ENCODE data around the gene C1QTNF6.
A peak's percentile ranks its signal among the peaks of the same experiment; 100 is the strongest.
"Not testable (repeated sequence)": the region's sequence is repeated elsewhere in the genome, so short reads cannot be mapped to it uniquely, and the experiment has no call there.

Gene C1QTNF6
- 2.0 to 42.5 (median 11.4) reads per million in 9 experiments for total RNA-seq

DNA sequence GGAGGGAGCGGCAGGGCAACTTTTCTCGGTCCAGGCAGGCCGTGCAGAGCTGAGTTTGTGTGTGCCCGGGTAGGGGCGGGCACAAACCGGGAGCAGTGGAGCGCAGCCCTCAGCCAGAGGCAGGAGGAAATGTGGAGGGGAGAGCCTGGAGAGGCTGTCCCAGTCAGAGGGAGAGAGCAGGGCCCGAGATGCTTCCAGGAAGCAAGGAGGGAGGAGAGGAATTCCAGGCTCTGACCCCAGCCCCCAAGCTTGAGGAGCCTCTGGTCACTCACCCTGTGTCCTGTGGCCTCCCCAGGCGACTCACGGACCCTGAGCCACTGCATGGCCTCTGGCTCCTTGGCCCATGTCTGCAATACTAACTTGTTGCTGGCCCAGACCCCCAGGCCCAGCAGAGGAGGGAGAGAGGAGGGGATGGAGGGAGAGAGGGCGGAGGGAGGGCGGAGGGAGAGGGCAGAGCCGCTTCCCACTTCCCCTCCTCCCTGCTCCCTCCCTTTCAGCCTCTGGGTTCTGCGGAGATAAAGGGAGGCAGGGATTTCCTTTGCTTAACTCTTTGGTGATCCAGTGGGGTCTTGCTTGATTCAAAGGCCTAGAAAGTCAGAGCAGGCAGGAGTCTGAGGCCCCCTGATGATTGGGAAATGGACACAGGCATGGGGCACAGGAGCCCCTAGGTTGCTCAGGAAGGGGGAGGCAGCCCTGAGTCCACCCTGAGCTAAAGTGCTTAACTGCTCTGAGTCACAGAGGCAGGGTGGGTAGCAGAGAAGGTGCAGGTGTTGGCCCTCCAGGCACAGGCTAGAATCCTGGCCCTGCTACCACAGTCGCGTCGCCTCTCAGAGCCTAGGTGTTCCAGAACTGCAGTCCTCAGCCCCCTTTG, at the start of gene C1QTNF6:
TSS of gene C1QTNF6 (minus strand) at position 357 of the 871 bp plus-strand sequence. CDS start at position 323, 34 bp downstream.
- H3K9me3 Mint-ChIP-seq, result no peaks in the 10 kb centered on the region
- peak within 1 kb of the TSS; percentile 64 for H3K4me3 Mint-ChIP-seq
- DNase-seq, result no peak
- H3K36me3 Mint-ChIP-seq (ENCODE audit: insufficient read depth), result no peaks in the 10 kb centered on the region
- no peaks in the 10 kb centered on the region for H3K27me3 Mint-ChIP-seq
- peaks cover 45 to 53% of the 10 kb centered on the region in 2 donors for H3K4me1 Mint-ChIP-seq (ENCODE audit: low read depth in 2 of 2)
- peak within 1 kb of the TSS; percentile 80 to 81 for H3K27ac Mint-ChIP-seq
- ATAC-seq (replicated peaks), result no peak

DNA sequence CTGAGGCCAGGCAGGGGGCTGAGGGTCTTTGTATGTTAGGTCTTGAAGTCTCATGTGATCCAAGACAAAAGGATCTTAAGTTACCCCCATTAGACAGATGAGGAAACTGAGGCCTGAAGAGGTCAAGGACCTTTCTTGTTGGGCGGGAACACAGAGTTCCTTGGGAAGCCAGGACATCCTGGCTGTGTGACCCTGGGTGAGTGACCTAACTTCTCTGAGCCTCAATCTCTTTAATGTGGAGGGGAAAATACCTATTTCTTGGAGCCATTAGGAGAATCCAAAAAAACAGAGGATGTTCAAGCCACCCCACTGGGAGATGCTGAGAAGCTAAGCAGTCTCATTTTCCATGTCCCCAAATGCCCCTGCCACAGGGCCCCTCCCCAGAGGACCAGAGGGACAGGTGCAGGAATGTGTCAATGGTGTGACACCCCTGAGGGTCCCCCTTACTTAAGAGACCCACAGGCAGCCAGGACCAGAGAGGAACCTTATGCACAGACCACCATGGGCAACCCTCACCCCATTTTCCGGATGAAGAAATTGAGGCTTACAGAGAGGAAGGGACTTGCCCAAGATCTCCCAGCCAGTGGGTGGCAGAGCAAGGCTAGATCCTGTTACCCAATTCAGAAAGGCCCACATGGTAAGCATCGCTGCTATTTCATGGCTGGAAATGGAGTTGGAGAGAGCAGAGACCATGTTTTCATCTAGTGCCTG, 48.0 kb upstream of the C1QTNF6 start:
- Mint-ChIP-seq H3K27ac (peak overlapping the region; percentile 93 to 96), H3K4me1 (ENCODE audit: low read depth in 2 of 2) (peaks cover 92% of the 10 kb centered on the region in 2 donors), H3K9me3 (no peaks in the 10 kb centered on the region), H3K36me3 (ENCODE audit: insufficient read depth) (peaks cover 90% of the 10 kb centered on the region), H3K27me3 (no peaks in the 10 kb centered on the region), H3K4me3 (peak overlapping the region; percentile 88 to 98)
- DNase-seq (no peak), ATAC-seq (replicated peaks) (no peak)

DNA sequence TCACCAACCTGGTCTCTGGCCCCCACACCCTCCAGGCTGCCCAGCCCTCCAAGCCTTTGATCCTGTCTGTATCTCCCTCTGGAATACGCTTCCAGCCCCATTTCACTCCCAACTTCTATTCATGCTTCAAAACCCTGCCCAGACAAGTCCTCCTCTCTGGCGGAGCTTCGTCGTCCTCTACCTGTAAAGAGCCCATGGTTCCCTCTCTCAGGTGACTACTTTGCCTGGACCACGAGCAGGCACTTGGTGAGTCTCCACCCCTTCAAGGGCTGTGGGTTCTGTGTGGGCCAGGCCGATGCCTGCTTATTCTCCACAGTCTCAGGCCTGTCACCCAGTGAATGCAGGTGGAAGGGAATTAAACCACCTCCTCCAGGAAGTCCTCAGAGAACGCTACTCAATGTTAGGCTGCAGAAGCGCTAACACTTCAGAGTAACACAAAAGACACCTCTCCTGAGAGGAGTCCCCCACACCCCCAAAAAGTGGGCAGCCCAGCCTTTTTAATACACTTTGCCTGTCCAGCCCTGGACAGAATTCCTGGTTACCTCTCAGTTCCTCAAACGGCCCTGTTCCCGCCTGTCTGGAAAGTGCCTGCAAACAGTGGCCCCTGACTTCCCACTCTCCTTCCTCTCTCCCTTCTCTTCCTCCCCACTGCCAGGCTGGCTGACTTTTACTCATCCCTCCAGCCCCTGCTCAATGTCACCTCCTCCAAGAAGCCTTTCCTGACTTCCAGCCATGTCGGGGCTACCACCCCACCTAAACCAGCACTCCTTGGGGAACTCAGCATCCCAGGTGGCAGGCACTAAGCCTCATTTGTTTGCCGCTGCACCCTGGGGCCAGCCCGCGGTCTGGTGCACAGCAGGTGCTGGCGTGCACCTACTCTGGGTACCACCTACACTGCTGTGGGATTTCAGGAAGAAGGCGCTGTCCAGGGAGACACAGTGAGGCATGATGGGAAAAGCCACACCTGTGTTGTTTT, 47.0 kb upstream of the C1QTNF6 start:
- ATAC-seq (replicated peaks), result no peak
- no peaks in the 10 kb centered on the region for H3K9me3 Mint-ChIP-seq
- peak overlapping the region; percentile 88 to 98 for H3K4me3 Mint-ChIP-seq
- peaks cover 90% of the 10 kb centered on the region for H3K36me3 Mint-ChIP-seq (ENCODE audit: insufficient read depth)
- peaks cover 91 to 92% of the 10 kb centered on the region in 2 donors for H3K4me1 Mint-ChIP-seq (ENCODE audit: low read depth in 2 of 2)
- peak overlapping the region; percentile 93 to 96 for H3K27ac Mint-ChIP-seq
- no peak for DNase-seq
- no peaks in the 10 kb centered on the region for H3K27me3 Mint-ChIP-seq

DNA sequence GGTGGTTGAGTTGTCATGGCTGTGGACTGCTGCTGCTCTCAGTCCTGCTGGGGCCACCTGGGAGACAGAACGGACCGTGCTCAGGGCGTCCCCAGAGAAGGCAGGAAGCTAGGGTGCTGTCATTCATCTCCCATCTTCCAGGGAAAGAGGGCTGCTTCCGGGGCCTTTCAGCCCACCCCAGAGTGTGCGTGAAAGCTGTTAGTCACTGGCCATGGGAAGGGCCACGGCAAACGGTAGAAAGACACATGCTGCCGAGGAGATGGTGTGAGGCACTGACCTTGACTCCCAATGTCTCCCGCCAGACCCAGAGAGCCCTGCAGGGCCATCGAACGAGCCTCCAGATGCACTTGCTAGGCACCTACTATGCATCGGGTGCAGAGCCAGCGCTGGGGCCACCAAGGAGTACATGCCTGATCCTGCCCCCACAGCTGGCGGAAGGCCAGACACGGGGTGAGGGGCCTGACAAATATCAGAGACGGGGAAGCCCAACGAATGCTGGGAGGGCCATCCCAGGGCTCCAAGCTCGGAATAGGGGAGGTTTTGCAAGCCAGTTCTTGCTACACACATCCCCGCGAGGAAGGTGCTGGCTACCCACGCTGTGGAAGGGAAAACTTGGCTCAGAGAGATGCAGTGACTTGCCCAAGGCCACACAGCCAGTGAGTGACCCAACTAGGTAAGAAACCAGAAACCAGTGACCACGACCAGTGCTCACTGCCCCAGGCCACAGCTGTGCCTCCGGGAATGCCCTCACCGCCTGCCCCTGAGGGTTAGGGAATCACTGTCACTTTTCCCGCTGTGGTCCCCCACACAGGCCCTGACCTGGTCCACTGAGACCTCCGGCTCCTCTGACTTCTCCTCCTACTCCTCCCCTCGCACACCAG, 45.9 kb upstream of the C1QTNF6 start:
- Mint-ChIP-seq H3K9me3 (no peaks in the 10 kb centered on the region), H3K4me3 (peak overlapping the region; percentile 88 to 98), H3K4me1 (ENCODE audit: low read depth in 2 of 2) (peaks cover 92 to 93% of the 10 kb centered on the region in 2 donors), H3K27me3 (no peaks in the 10 kb centered on the region), H3K36me3 (ENCODE audit: insufficient read depth) (peaks cover 91% of the 10 kb centered on the region), H3K27ac (peak overlapping the region; percentile 93 to 96)
- DNase-seq (no peak), ATAC-seq (replicated peaks) (no peak)

DNA sequence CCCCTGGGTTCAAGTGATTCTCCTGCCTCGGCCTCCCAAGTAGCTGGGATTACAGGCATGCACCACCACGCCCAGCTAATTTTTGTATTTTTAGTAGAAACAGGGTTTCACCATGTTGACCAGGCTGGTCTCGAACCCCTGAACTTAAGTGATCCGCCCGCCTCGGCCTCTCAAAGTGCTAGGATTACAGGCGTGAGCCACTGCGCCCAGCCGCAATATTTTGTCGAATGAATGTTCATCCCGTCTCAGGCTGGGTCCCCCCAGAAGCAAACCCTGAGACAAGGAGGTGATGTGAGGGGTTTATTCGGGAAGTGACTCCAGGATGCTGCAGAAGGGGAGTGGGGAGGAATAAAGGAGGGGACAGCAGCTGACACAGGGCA, 45.3 kb upstream of the C1QTNF6 start:
- H3K27ac Mint-ChIP-seq, result peak overlapping the region; percentile 62 to 93
- H3K36me3 Mint-ChIP-seq (ENCODE audit: insufficient read depth), result peaks cover 91% of the 10 kb centered on the region
- not testable (repeated sequence) for H3K27me3 Mint-ChIP-seq; ATAC-seq (replicated peaks); H3K9me3 Mint-ChIP-seq; DNase-seq
- H3K4me1 Mint-ChIP-seq (ENCODE audit: low read depth in 2 of 2), result peaks cover 92 to 93% of the 10 kb centered on the region in 2 donors
- H3K4me3 Mint-ChIP-seq, result peak overlapping the region; percentile 88 to 98

DNA sequence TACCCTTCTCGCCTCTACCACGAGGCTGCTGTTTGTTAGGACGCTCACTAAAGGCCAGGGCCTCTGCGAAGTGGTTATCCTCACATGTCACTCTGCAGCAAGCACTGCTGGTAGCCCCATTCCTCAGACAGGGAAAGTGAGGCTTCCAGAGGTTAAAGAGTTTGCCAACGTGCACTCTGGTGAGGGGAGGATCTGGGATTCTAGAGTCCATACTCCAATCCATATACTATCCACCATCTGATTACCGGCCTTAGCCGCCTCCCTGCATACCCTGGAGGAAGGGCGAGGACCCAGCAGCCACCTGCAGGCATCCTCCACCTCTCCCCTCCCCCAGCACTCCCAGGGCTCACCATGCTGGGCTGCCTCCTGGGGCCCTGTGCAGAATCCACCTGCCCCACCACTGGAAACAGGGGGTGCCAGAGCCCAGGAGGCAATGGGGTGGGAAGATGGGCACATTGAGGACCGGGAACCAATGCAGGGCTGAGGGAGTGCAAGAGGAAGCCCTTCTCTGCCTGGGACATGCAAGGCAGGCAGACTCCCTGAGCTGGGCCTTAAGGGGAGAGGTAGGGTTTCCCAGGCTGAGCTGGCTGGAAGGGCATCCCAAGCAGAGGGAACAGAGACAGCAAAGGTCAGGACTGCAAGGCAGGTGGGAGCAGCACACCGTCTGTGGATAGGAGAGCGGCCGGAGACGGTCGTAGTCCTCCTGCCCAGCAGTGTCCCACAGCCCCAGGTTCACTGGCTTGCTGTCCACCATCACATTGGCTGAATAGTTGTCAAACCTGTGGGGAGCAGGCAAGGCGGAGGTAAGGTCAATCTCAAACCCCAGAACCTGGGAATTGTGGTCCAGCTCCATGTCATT, 44.3 kb upstream of the C1QTNF6 start:
- no peaks in the 10 kb centered on the region for H3K9me3 Mint-ChIP-seq
- H3K36me3 Mint-ChIP-seq (ENCODE audit: insufficient read depth), result peaks cover 88% of the 10 kb centered on the region
- no peaks in the 10 kb centered on the region for H3K27me3 Mint-ChIP-seq
- peaks cover 87 to 89% of the 10 kb centered on the region in 2 donors for H3K4me1 Mint-ChIP-seq (ENCODE audit: low read depth in 2 of 2)
- ATAC-seq (replicated peaks), result no peak
- H3K4me3 Mint-ChIP-seq, result peak overlapping the region; percentile 82 to 83
- no peak for DNase-seq
- H3K27ac Mint-ChIP-seq, result peak overlapping the region; percentile 98 to 99

DNA sequence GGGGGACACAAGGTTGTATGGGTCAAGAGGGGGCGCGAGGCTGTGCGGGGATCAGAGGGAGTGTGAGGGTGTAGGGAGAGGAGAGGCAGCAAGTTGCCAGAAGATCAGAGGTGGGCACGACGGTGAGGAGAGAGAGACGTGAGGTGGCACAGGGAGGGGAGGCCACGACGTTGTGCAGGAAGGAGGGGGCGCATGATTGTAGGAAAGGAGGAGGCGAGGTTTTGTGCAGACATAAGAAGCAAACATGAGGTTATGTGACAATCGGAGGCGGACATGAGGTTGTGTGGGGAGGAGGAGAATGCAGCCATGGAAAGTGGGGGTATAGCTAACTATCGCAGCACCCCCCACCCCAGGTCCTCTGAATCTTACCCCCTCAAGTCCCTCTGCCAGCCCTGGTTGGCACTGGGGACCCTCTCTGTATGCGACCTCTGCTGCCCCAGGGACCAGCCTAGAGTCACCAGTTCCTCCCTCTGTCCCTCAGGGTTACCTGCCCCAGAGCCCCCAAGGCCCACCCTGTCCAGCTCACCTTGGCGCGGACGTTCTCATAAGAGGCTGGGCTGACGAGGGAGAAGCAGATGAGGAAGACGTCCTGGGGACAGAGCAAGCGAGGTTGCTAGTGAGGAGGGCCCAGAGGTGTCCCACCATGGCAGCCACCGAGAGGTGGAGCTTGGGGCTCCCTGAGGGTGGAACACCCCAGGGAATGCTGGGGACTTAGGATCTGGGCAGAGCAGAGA, 43.5 kb upstream of the C1QTNF6 start:
- Mint-ChIP-seq H3K36me3 (ENCODE audit: insufficient read depth) (peaks cover 81% of the 10 kb centered on the region), H3K9me3 (no peaks in the 10 kb centered on the region), H3K4me1 (ENCODE audit: low read depth in 2 of 2) (peaks cover 80 to 83% of the 10 kb centered on the region in 2 donors), H3K27me3 (no peaks in the 10 kb centered on the region), H3K27ac (peak overlapping the region; percentile 98 to 99), H3K4me3 (peak overlapping the region; percentile 82 to 83)
- ATAC-seq (replicated peaks) (peak; percentile 16), DNase-seq (no peak)

DNA sequence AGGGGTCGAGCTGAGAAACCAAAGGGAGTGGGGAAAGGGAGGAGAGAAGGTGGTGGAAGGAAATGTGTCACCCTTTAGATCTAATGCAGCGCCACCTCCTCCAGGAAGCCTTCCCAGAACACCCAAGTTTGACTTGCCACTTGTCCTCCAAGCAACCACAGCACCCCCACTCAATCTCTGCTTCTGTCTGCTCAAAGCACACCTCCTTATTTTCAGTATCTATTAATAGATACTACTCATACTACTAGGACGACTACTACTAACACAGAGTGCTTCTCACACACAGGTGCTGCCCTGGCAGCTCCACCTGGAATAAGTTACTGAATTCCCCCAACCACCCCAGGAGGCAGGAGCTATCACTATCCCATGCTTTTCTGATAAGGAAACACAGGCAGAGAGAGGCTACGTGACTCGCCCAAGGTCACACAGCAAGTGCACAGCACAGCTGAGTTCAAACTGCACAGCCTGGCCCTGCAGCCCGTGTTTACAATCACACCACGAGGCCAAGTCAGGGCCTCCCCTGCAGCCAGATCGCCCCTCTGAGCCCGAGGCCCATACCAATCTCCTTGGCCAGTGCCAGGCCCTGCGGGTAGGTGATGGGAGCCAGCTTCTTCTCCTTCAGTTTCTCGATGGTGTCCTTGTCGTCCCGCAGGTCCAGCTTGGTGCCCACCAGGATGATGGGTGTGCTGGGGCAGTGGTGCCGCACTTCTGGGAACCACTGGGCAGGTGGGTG, 42.8 kb upstream of the C1QTNF6 start:
- DNase-seq, result peak in 1 of 3 experiments; percentile 43
- peaks cover 80% of the 10 kb centered on the region for H3K36me3 Mint-ChIP-seq (ENCODE audit: insufficient read depth)

DNA sequence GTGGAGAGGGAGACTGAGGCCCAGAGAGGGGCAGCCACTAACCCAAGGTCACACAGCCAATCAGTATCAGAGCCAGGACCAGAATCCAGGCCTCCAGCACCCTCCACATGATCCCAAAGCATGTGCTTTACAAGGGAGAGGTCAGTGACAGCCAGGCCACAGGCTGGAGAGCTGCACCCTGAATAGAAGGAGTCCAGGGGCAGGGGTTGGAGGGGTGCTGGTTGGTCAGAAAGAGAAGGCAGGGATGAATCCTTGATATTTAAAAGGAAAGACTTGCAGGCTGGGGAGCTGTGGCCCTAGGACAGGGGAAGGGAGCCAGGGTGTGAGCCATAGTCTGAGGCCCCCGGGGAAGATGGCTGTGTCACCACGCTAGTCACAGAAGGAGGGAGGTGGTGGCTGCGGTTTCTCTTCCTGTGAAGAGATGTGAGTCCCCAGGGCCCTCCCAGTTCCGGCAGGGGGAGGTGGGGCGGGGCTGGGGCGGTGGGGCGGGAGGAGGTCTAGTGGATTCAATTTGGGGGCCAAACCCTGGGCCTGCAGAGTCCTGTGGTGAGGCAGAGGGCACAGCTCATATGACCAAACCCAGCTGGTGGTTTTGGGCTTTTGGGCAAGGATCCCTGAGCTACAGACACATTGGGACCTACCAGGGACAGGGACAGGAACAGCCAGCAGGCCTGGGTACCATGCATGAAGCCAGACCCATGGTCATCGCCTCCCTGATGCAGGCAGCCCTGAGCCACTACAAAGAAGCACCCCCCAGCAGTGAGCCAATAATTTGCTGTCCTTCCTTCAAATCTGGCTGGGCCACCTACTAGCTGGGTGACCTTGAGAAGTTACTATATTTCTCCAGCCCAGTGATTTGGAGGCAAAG, 42.0 kb upstream of the C1QTNF6 start:
- Mint-ChIP-seq H3K27ac (peak overlapping the region; percentile 98 to 99), H3K4me1 (ENCODE audit: low read depth in 2 of 2) (peaks cover 81 to 83% of the 10 kb centered on the region in 2 donors), H3K4me3 (peak overlapping the region; percentile 82 to 83), H3K9me3 (no peaks in the 10 kb centered on the region), H3K27me3 (no peaks in the 10 kb centered on the region), H3K36me3 (ENCODE audit: insufficient read depth) (peaks cover 80% of the 10 kb centered on the region)
- ATAC-seq (replicated peaks), result peak; percentile 90
- peak; percentile 84 to 86 (median 84) for DNase-seq

More for the DNA sequence above, 42.8 kb upstream of the C1QTNF6 start:
- Mint-ChIP-seq H3K27me3 (no peaks in the 10 kb centered on the region), H3K27ac (peak overlapping the region; percentile 98 to 99), H3K4me3 (peak overlapping the region; percentile 82 to 83), H3K4me1 (ENCODE audit: low read depth in 2 of 2) (peaks cover 81 to 83% of the 10 kb centered on the region in 2 donors), H3K9me3 (no peaks in the 10 kb centered on the region)
- peak; percentile 31 for ATAC-seq (replicated peaks)
